HepG2 (cell line): ENCODE results near the gene SEMA4B. TPM values are rescaled to one million over a fixed set of nuclear protein-coding genes. Genes with fewer than 3 reads are reported as not detected.

Source experiments
- ATAC-seq: fragments of 200-7000 bp; cut with Tn5 transposase; 3 replicates; pipeline ENCODE4 v1.9.1; 2020; ENCODE audit warnings: mild to moderate bottlenecking, moderate library complexity
- BruUV-seq: library from RNA; stranded (reverse); fragments of 400-500 nt; replicated peaks from 2 replicates; lab custom pipeline; 2021; lab: Mats Ljungman, UMichigan
- CTCF ChIA-PET: fragments of 300-600 bp; formaldehyde crosslinking; extraction: SDS; loops from one replicate; lab custom pipeline; 2021; ENCODE audit warnings: low total read pairs, inconsistent platforms, low intra/inter-chr PET ratio; lab: Yijun Ruan, JAX
- POLR2A ChIA-PET: fragments of 350-600 bp; sonication (Branson Sonifier 250); formaldehyde crosslinking; loops from one replicate; lab custom pipeline; 2020; ENCODE audit warnings: antibody characterized with exemption, inconsistent platforms; lab: Yijun Ruan, JAX
- DNase-seq: peaks from one replicate; pipeline ENCODE4 v3.0.0-alpha.2; 2015; ENCODE audit warnings: low spot score
- FAIRE-seq: peaks from 3 replicates; lab custom pipeline; 2011; peaks lifted over from hg19 to GRCh38; lab: Jason Lieb, UNC
- H2AFZ ChIP-seq: one replicate; pipeline ENCODE4 v1.6.1; 2011; ENCODE audit warnings: low read length, inconsistent platforms
- H3K27ac ChIP-seq: fragments of 300-600 bp; 3 replicates; pipeline ENCODE4 v1.8.0; 2011; ENCODE audit warnings: mixed run types, mild to moderate bottlenecking, mixed read lengths, low read length, inconsistent platforms; ENCODE audit not compliant: insufficient read depth; ENCODE audit errors: extremely low read length
- H3K27me3 ChIP-seq, 2 experiments: fragments of 200-600 bp in 1 of 2; 2 replicates in 1 of 2; 3 replicates in 1 of 2; pipeline versions ENCODE4 v1.6.0 to v1.8.0; 2011; ENCODE audit warnings: low read length in 2 of 2, mild to moderate bottlenecking in 2 of 2, moderate library complexity in 2 of 2, inconsistent platforms in 1 of 2; ENCODE audit not compliant: insufficient read depth in 2 of 2, control insufficient read depth in 1 of 2
- H3K36me3 ChIP-seq, 2 experiments: fragments of 200-600 bp in 1 of 2; replicated peaks in 1 of 2; 2 replicates in 1 of 2; 3 replicates in 1 of 2; pipeline versions ENCODE4 v1.5.1 to v1.8.0; 2011; ENCODE audit warnings: low read length in 2 of 2, inconsistent platforms in 1 of 2; ENCODE audit not compliant: insufficient read depth in 2 of 2, control insufficient read depth in 1 of 2
- H3K4me1 ChIP-seq: 2 replicates; pipeline ENCODE4 v1.5.1; 2012; ENCODE audit warnings: low read length, inconsistent platforms; ENCODE audit not compliant: insufficient read depth
- H3K4me2 ChIP-seq: 2 replicates; pipeline ENCODE4 v1.6.0; 2011; ENCODE audit warnings: low read depth, low read length, inconsistent platforms
- H3K4me3 ChIP-seq, 3 experiments: fragments of 200-600 bp in 1 of 3; sonication (generic), shearing (Covaris generic) in 1 of 3; replicated peaks in 1 of 3; 2 replicates each; pipeline ENCODE4 v1.5.1; 2011 to 2016; ENCODE audit warnings: low read length in 3 of 3, inconsistent platforms in 2 of 3, low read depth in 2 of 3, mild to moderate bottlenecking in 2 of 3, control low read depth in 1 of 3, mixed read lengths in 1 of 3; ENCODE audit not compliant: insufficient read depth in 1 of 3
- H3K79me2 ChIP-seq: one replicate; pipeline ENCODE4 v1.6.1; 2011; ENCODE audit warnings: low read length, inconsistent platforms; ENCODE audit not compliant: insufficient read depth
- H3K9ac ChIP-seq: 2 replicates; pipeline ENCODE4 v1.6.0; 2011; ENCODE audit warnings: mild to moderate bottlenecking, low read depth, low read length, inconsistent platforms; ENCODE audit not compliant: insufficient read depth
- H3K9me3 ChIP-seq: 2 replicates; pipeline ENCODE4 v1.5.1; 2012; ENCODE audit warnings: mild to moderate bottlenecking, low read length
- H4K20me1 ChIP-seq: 2 replicates; pipeline ENCODE4 v1.6.0; 2011; ENCODE audit warnings: inconsistent platforms, mild to moderate bottlenecking, low read length, moderate library complexity; ENCODE audit not compliant: insufficient read depth
- ELK4 ChIP-seq: sonication (generic); formaldehyde crosslinking; IDR thresholded peaks from 2 replicates; pipeline ENCODE4 v1.9.0; 2021; ENCODE audit warnings: missing genetic modification reagents, borderline replicate concordance
- HDAC2 ChIP-seq: sonication (generic); formaldehyde crosslinking; IDR thresholded peaks from 2 replicates; pipeline ENCODE4 v1.4.0; 2020; ENCODE audit warnings: missing genetic modification reagents
- HNF1A ChIP-seq, 2 experiments: sonication (generic) in 1 of 2; formaldehyde crosslinking in 1 of 2; IDR thresholded peaks; 2 replicates each; pipeline versions ENCODE4 v1.4.0 to v1.6.1; 2016 to 2020; ENCODE audit warnings: borderline replicate concordance in 1 of 2, low read depth in 1 of 2, mild to moderate bottlenecking in 1 of 2, missing genetic modification reagents in 1 of 2
- JUN ChIP-seq: sonication (generic); formaldehyde crosslinking; IDR thresholded peaks from 2 replicates; pipeline ENCODE4 v1.4.0; 2020; ENCODE audit warnings: mild to moderate bottlenecking, missing genetic modification reagents
- NBN ChIP-seq: fragments of 450-650 bp; conservative IDR thresholded peaks from 2 replicates; pipeline ENCODE4 v1.6.1; 2017
- NFATC3 ChIP-seq: sonication (generic); formaldehyde crosslinking; IDR thresholded peaks from 2 replicates; pipeline ENCODE4 v1.5.1; 2020; ENCODE audit warnings: mild to moderate bottlenecking, missing genetic modification reagents
- SNAI1 ChIP-seq: sonication (generic); formaldehyde crosslinking; IDR thresholded peaks from 2 replicates; pipeline ENCODE4 v1.5.0; 2020; ENCODE audit warnings: mild to moderate bottlenecking, missing genetic modification reagents, borderline replicate concordance
- SRY ChIP-seq: sonication (generic); formaldehyde crosslinking; IDR thresholded peaks from 2 replicates; pipeline ENCODE4 v1.8.0; 2022; ENCODE audit warnings: mild to moderate bottlenecking, missing genetic modification reagents
- ZNF274 ChIP-seq: sonication (generic); formaldehyde crosslinking; IDR thresholded peaks from 2 replicates; pipeline ENCODE4 v1.5.1; 2020; ENCODE audit warnings: mild to moderate bottlenecking, missing genetic modification reagents
- ZNF670 ChIP-seq: sonication (generic); formaldehyde crosslinking; IDR thresholded peaks from 2 replicates; pipeline ENCODE4 v1.8.0; 2022; ENCODE audit warnings: mild to moderate bottlenecking, missing genetic modification reagents, borderline replicate concordance
- ZNF776 ChIP-seq: sonication (generic); formaldehyde crosslinking; IDR thresholded peaks from 2 replicates; pipeline ENCODE4 v1.4.0; 2020; ENCODE audit warnings: mild to moderate bottlenecking, missing genetic modification reagents
- WGBS: methylation state at CpG from one replicate; pipeline ENCODE4 v1.1.6; 2017; ENCODE audit warnings: low lambda C conversion rate; 5-methylcytosine and 5-hydroxymethylcytosine counted together
- in situ Hi-C: cut with HindIII; loops from 2 replicates; pipeline ENCODE4 v1.10.0; 2017; ENCODE audit warnings: low pct_unique_long_range_greater_than_20kb; ENCODE audit not compliant: extremely low pct_ligation_motif_present
- intact Hi-C: fragments of 100-400 bp; cut with micrococcal nuclease; formaldehyde crosslinking; loops from one replicate; pipeline ENCODE4 v1.10.0; 2022; ENCODE audit not compliant: unreplicated experiment
- polyA plus RNA-seq, 8 experiments: library from polyadenylated mRNA; depleted of rRNA in 3 of 8; stranded (reverse) in 7 of 8; unstranded in 1 of 8; fragments of >200 nt; fragmentation: Illumina TruSeq in 4 of 8; extraction: Trizol in 4 of 8; gene quantifications; 2 replicates each; pipeline versions ENCODE4 v1.2.1 to v1.2.3, GENCODE V29; 2011 to 2016; ENCODE audit warnings: low read depth in 4 of 8, missing spikeins in 1 of 8, mixed read lengths in 1 of 8; ENCODE audit not compliant: insufficient read depth in 1 of 8
- total RNA-seq, 5 experiments: library from RNA; depleted of rRNA; stranded (reverse); fragments of >200 nt; fragmentation: Illumina TruSeq; extraction: Trizol; gene quantifications; 2 replicates each; pipeline ENCODE4 v1.2.3, GENCODE V29; 2016; ENCODE audit warnings: low read depth in 1 of 5

SEMA4B gene
- total and polyA plus RNA-seq, 2 of the 13 experiments (the other 11 are each of a cell fraction or from before 2014, with no cell fraction given): 2.1 to 17.0 TPM

GRCh38 chr15:90151989-90152645 is 49.0 kb upstream of the SEMA4B start:
- no peak overlapping the region for H2AFZ ChIP-seq
- 38% methylated on average over 10 of the region's 10 CpGs for WGBS
- ChIA-PET CTCF (no interaction called here), POLR2A (interaction anchor here (0.9 kb wide), 1 partner anchor 63 kb away, joined by 3 read pairs; no protein-coding TSS in a partner anchor)
- intact Hi-C loops: no loop called here
- H3K27ac ChIP-seq: no peak overlapping the region
- FAIRE-seq: no peak
- no peaks in the 10 kb centered on the region for H3K9me3 ChIP-seq
- H3K4me1 ChIP-seq: peaks cover 64% of the 10 kb centered on the region
- no peak overlapping the region for H3K9ac ChIP-seq
- no peaks in the 10 kb centered on the region for H4K20me1 ChIP-seq
- no TSS peak for BruUV-seq
- no peaks in the 10 kb centered on the region for H3K27me3 ChIP-seq
- H3K4me3 ChIP-seq: no peak overlapping the region; a peak in 1 of 6 replicates
- no peak for DNase-seq
- H3K79me2 ChIP-seq: no peaks in the 10 kb centered on the region
- TF ChIP-seq SRY (CRISPR knock-in tag): no peak
- peak overlapping the region; percentile 34 for H3K4me2 ChIP-seq
- in situ Hi-C loops: no loop called here
- no peak for ATAC-seq
- H3K36me3 ChIP-seq: no peaks in the 10 kb centered on the region

- H3K4me1 ChIP-seq: peaks cover 69% of the 10 kb centered on the region
- CTCF ChIA-PET: no interaction called here
These were observed 47.5 kb upstream of the SEMA4B start for GRCh38 chr15:90153658-90154057.

More at GRCh38 chr15:90153658-90154057, 47.5 kb upstream of the SEMA4B start:
- Histone ChIP-seq H3K79me2 (no peaks in the 10 kb centered on the region), H3K4me2 (no peak overlapping the region), H3K4me3 (no peak overlapping the region), H3K27ac (no peak overlapping the region), H3K9me3 (no peaks in the 10 kb centered on the region), H3K27me3 (no peaks in the 10 kb centered on the region), H3K9ac (no peak overlapping the region), H2AFZ (no peak overlapping the region), H3K36me3 (no peaks in the 10 kb centered on the region), H4K20me1 (no peaks in the 10 kb centered on the region)
- in situ Hi-C loops (no loop called here), intact Hi-C loops (no loop called here)
- ATAC-seq (no peak), FAIRE-seq (no peak), DNase-seq (no peak)
- no TSS peak for BruUV-seq
- WGBS: 57% methylated on average over 6 of the region's 6 CpGs
- POLR2A ChIA-PET: no interaction called here
- TF ChIP-seq ZNF776 (CRISPR knock-in tag): no peak
- no peak for TF ChIP-seq SNAI1 (CRISPR knock-in tag)
- no peak for TF ChIP-seq JUN (CRISPR knock-in tag)
- no peak for TF ChIP-seq NFATC3 (CRISPR knock-in tag)
- no peak for TF ChIP-seq HDAC2 (CRISPR knock-in tag)
- TF ChIP-seq HNF1A (IDR thresholded peaks at IDR 0.05; ENCODE audit: low read depth): no peak
- TF ChIP-seq HNF1A (CRISPR knock-in tag; IDR thresholded peaks at IDR 0.05; ENCODE audit: borderline replicate concordance): no peak
- no peak for TF ChIP-seq ELK4 (CRISPR knock-in tag)
- no peak for TF ChIP-seq NBN
- no peak for TF ChIP-seq ZNF274 (CRISPR knock-in tag)
- no peak for TF ChIP-seq ZNF670 (CRISPR knock-in tag)
